Dedifferentiated amniotic fluid mesenchymal stem cell (primary cell): ENCODE measurements around the gene RSPH9.

Source experiments
- DNase-seq: peaks from one replicate; pipeline ENCODE4 v3.0.0-alpha.2; 2016; ENCODE audit errors: extremely low spot score

The RSPH9 gene

DNA sequence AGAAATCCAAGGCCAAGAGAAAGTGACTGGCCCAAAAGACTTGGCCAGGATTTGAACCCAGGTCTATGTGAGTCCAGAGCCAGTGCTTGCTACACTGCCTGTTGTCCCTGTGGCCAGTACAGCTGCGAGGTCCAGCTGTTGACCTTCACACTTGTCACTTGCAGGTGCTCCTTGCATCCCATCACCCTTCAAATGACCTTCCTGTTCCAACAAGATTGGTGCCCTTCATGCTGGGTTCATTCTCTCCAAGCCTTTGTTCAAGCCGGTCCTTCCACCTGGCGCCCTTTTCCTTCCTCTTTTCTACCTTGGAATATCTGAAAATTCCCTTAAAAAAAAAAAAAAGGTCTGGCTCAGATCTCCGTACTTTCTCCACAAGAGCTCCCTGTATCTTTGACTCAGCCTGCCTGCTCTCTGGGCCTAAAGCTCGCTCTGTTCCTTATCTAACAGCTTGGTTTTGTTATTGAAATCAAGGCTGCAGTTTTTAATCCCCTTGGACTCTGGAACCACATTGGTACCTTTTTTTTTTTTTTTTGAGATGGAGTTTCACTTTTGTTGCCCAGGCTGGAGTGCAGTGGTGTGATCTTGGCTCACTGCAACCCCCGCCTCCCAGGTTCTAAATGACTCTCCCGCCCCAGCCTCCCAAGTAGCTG is 64.9 kb downstream of the RSPH9 start:
- DNase-seq, result no peak

GRCh38 chr6:43710576-43710975 is 65.7 kb downstream of the RSPH9 start:
- no peak for DNase-seq

DNA sequence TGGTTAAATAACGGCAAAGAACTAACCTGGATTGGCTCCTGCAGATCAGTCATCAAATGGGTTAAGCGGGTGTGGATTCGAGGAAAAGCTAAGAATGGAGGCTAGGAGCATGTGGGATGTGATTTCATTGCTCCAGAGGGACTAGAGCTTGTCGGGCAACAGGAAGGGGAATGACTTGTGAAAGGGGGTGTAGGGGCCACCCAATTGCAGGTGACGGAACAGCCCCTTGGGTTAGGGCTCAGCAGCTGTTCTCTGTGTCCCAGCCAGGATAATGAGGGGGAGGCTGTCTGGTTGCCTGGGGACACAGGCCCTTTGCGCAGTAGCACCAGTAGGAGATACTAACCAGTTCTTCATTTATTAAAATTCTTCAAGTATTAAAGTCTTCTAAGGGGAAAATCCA is 67.7 kb downstream of the RSPH9 start:
- DNase-seq, result no peak

- DNase-seq, result no peak
Observed at GRCh38 chr6:43713643-43714310, 68.9 kb downstream of the RSPH9 start.

GRCh38 chr6:43714311-43715055 is 69.6 kb downstream of the RSPH9 start:
- no peak for DNase-seq

DNA sequence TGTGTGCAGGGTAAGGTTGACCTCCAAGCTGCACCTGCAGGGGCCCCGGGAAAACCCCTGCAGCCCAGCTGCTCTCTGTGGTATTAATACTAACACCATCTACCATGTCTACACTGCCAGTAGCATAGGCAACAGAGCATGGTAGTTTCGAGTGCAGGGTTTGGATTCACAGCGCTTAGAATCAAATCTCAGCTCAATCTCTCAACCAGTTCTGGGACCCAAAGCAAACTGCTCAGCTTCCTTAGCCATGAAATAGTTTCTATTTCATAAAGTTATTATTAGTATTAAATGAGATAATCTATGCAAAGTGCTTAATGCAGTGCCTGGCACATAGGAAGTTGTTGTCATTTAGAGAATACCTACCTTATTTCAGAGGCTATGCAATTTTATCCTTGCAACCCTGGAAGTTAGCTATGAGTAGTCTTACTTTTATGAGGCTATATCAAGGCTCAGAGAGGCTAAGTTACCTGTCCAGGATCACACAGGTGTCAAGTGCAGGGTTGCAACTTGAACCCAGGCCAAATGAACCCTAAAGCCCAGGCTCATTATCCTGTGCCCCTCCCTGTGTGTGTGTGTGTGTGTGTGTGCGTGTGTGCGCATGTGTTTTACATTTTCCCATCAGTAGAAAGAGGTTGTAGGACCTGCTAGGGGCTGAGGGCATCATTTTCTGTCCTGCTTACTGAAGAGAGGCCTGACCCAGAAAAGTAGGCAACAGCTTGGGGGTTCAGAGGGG is 70.4 kb downstream of the RSPH9 start:
- no peak for DNase-seq

DNA sequence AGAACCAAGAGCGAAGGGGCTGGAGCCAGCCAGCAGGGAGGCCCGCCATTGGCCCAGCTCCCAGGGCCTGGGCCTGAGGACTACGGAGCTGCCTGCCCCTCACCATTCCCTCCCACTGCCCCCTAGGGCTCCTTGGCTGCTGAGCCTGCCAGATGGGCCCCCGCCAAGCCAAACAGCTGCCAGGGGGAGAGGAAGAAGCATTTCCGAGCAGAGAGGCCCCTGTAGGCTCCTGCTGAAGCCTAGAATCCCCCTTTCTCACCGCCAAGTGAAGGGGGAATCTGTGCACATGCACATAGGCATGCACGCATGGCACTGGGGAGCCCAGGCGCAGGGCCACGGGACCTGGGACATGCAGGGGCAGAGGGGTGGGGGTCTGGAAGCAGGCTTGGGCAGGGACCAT is 71.3 kb downstream of the RSPH9 start:
- no peak for DNase-seq

DNA sequence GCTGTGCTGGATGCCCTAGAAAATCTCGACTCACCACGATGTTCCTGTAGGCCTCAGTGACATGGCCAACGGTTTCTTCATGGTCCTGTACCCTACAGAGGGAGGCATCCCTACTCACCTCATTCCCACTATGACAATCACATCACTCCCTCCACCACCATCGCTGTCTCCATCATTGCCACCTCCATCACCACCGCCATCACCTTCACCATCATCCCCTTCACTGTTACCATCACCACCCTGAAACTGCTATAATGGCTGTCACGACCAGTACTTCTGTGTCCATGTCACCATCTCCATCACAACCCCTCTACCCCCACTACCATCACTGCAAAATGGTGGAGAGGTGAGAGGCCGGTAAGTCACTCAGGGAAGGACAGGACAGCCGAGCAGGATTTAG is 72.6 kb downstream of the RSPH9 start:
- DNase-seq, result no peak

DNA sequence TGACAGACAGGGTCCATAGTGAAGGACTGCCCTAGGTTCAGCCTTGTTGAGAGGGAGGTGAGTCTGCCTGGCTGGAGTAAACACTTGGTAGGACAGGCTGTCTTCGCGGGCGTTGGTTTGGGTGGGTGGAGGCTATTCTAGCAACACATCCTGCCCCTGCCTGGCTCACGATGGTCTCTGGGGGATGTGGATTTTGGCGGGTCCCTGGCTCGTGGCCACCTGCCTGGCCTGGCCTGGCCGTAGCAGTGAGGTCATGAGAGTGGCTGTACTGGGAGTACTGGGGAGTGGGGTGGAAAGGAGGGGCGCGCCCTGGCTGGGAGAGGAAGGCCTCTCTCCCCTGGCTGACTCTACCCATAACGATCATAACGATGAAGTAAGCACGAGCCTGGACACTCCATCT is 73.0 kb downstream of the RSPH9 start:
- no peak for DNase-seq

GRCh38 chr6:43718387-43719105 is 73.7 kb downstream of the RSPH9 start:
- DNase-seq, result no peak

DNA sequence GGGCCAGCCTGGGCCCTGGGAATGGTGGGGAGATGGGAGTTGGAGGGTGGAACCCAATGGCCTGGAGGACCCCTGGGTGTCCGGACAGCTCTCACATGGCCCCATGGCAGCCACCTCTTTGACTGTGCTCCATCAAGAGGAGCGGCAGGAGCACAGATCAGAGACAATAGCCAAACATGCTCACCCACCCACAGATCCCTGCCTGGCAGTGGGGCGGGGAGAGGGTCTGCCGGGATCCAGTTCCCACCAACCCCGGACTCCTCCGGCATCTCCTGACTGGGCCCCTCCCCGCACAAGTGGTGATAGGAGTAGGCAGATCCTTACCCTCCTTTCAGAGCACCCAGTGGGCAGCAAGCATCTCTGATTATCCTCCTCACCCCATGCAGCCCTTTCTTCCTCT is 74.7 kb downstream of the RSPH9 start:
- no peak for DNase-seq

DNA sequence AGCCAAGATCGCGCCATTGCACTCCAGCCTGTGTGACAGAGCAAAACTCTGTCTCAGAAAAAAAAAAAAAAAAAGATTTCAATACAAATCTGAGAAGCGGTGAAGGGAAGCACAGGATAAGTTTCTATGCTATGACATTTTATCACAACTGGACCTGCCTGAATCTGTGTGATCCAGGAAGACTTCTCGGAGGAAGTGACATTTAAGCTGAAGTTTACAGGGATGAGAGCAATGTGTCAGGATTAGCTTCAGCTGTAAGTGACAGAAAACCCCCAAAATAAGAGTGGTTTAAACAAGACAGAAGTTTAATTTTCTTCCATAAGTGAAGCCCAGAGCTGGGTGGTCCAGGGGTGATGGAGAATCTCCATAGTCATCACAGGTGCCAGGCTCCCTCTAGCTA is 76.2 kb downstream of the RSPH9 start:
- no peak for DNase-seq
